GM18907 (cell line): Measurements from ENCODE around the gene FMNL2.

Source experiments
- ATAC-seq: cut with Tn5 transposase; IDR thresholded peaks from one replicate; pipeline ENCODE4 v1.9.1; 2021; ENCODE audit warnings: mild to moderate bottlenecking, moderate library complexity; ENCODE audit not compliant: unreplicated experiment

FMNL2 gene

GRCh38 chr2:152602750-152603149, 267.8 kb downstream of the FMNL2 start:
- no peak for ATAC-seq

GRCh38 chr2:152603166-152603565, 268.2 kb downstream of the FMNL2 start:
- ATAC-seq, result no peak

- no peak for ATAC-seq
These were observed 271.1 kb downstream of the FMNL2 start for GRCh38 chr2:152606081-152606480.

GRCh38 chr2:152606941-152607340, 272.0 kb downstream of the FMNL2 start:
- no peak for ATAC-seq

- ATAC-seq, result no peak
These were observed 272.9 kb downstream of the FMNL2 start for GRCh38 chr2:152607793-152608300.

- ATAC-seq, result no peak
These were observed 274.2 kb downstream of the FMNL2 start for GRCh38 chr2:152609154-152609553.

- ATAC-seq, result no peak
These were observed 274.7 kb downstream of the FMNL2 start for GRCh38 chr2:152609699-152610098.

- peak; percentile 88 for ATAC-seq
These were observed 276.7 kb downstream of the FMNL2 start for GRCh38 chr2:152611458-152612231.

- peak; percentile 52 for ATAC-seq
These were observed 278.3 kb downstream of the FMNL2 start for GRCh38 chr2:152613235-152613634.

- ATAC-seq, result no peak
These were observed 280.2 kb downstream of the FMNL2 start for GRCh38 chr2:152615177-152615576.

- ATAC-seq, result no peak
These were observed 282.6 kb downstream of the FMNL2 start for GRCh38 chr2:152617456-152618192.

GRCh38 chr2:152618193-152618564, 283.2 kb downstream of the FMNL2 start:
- no peak for ATAC-seq

GRCh38 chr2:152620208-152620607, 285.2 kb downstream of the FMNL2 start:
- no peak for ATAC-seq

GRCh38 chr2:152620985-152621384, 286.0 kb downstream of the FMNL2 start:
- no peak for ATAC-seq

- ATAC-seq, result no peak
These were observed 287.2 kb downstream of the FMNL2 start for GRCh38 chr2:152622219-152622618.

GRCh38 chr2:152623076-152623740, 288.2 kb downstream of the FMNL2 start:
- ATAC-seq, result no peak

- ATAC-seq, result no peak
These were observed 288.8 kb downstream of the FMNL2 start for GRCh38 chr2:152623775-152624174.

- no peak for ATAC-seq
These were observed 289.8 kb downstream of the FMNL2 start for GRCh38 chr2:152624805-152625204.

- ATAC-seq, result no peak
These were observed 292.0 kb downstream of the FMNL2 start for GRCh38 chr2:152626911-152627339.

GRCh38 chr2:152627351-152627957, 292.5 kb downstream of the FMNL2 start:
- no peak for ATAC-seq

GRCh38 chr2:152629202-152629601, 294.2 kb downstream of the FMNL2 start:
- ATAC-seq, result no peak
